Vagina (tissue), 2 donors: Measurements from ENCODE around the gene MESD.

Source experiments
- POLR2A ChIP-seq, 2 donors: fragments of 450-650 bp; IDR thresholded peaks; one replicate each; pipeline ENCODE4 v1.6.1; 2017; ENCODE audit warnings: antibody characterized with exemption in 2 of 2, mild to moderate bottlenecking in 2 of 2, moderate library complexity in 2 of 2
- TF ChIP-seq, protein P1 (sequence below), 3 experiments: fragments of 450-650 bp in 2 of 3; fragments of 200-600 bp in 1 of 3; sonication (generic) in 1 of 3; IDR thresholded peaks; one replicate each; pipeline ENCODE4 v1.5.1; 2017 to 2019; ENCODE audit warnings: antibody characterized with exemption in 3 of 3, mild to moderate bottlenecking in 2 of 3, moderate library complexity in 2 of 3

DNA sequence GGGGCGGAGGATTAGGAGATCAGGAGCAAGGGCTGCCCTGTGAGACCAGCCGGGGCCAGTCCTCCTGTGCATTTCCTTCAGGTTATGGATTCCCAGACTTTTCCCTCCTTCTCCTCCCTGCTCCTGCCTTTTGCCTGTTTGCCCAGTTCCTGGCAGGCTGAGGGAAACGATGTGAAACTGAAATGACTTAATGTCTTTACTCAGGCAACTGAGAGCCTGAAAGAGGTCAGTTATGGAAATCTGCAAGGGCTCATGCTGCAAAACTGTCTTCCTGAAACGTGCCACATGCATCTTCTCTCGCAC is 57.2 kb downstream of the MESD start:
- TF ChIP-seq, protein P1, sequence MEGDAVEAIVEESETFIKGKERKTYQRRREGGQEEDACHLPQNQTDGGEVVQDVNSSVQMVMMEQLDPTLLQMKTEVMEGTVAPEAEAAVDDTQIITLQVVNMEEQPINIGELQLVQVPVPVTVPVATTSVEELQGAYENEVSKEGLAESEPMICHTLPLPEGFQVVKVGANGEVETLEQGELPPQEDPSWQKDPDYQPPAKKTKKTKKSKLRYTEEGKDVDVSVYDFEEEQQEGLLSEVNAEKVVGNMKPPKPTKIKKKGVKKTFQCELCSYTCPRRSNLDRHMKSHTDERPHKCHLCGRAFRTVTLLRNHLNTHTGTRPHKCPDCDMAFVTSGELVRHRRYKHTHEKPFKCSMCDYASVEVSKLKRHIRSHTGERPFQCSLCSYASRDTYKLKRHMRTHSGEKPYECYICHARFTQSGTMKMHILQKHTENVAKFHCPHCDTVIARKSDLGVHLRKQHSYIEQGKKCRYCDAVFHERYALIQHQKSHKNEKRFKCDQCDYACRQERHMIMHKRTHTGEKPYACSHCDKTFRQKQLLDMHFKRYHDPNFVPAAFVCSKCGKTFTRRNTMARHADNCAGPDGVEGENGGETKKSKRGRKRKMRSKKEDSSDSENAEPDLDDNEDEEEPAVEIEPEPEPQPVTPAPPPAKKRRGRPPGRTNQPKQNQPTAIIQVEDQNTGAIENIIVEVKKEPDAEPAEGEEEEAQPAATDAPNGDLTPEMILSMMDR (IDR thresholded peaks at IDR 0.05), result no peak
- TF ChIP-seq POLR2A (IDR thresholded peaks at IDR 0.05), result no peak
